Adrenal gland (tissue), 12 donors: ENCODE results near the gene COL19A1. TPM values are rescaled to one million over a fixed set of nuclear protein-coding genes. Genes with fewer than 3 reads are reported as not detected.
A peak's percentile ranks its signal among the peaks of the same experiment; 100 is the strongest.

Experiments used
- DNase-seq, 7 donors: peaks; one replicate each; pipeline ENCODE4 v3.0.0-alpha.2; 2019 to 2020
- H3K27ac ChIP-seq, 5 donors: fragments of 200-600 bp; sonication (generic) in 4 of 5; 1 replicate in 3 of 5; 2 replicates in 2 of 5; pipeline versions ENCODE4 v1.5.1 to v1.8.0; 2016 to 2020; ENCODE audit warnings: mild to moderate bottlenecking in 1 of 5
- H3K27me3 ChIP-seq: fragments of 200-600 bp; 2 replicates; pipeline ENCODE4 v1.8.0; 2021
- H3K36me3 ChIP-seq, 2 donors: fragments of 200-600 bp; replicated peaks in 1 of 2; 1 replicate in 1 of 2; 2 replicates in 1 of 2; pipeline versions ENCODE4 v1.5.1 to v1.8.0; 2018 to 2022
- H3K4me1 ChIP-seq, 2 donors: fragments of 200-600 bp; replicated peaks in 1 of 2; 1 replicate in 1 of 2; 2 replicates in 1 of 2; pipeline versions ENCODE4 v1.5.1 to v1.8.0; 2018 to 2021
- H3K4me3 ChIP-seq, 4 donors: fragments of 200-600 bp; sonication (generic) in 3 of 4; one replicate each; pipeline ENCODE4 v1.5.1; 2016 to 2018
- H3K9me3 ChIP-seq, 3 donors: fragments of 200-600 bp; sonication (generic) in 1 of 3; replicated peaks in 1 of 3; 1 replicate in 2 of 3; 2 replicates in 1 of 3; pipeline versions ENCODE4 v1.5.1 to v1.8.0; 2016 to 2021
- CTCF ChIP-seq, 6 experiments: fragments of 450-650 bp in 4 of 6; fragments of 200-600 bp in 2 of 6; sonication (generic) in 1 of 6; IDR thresholded peaks; 1 replicate in 5 of 6; 2 replicates in 1 of 6; pipeline versions ENCODE4 v1.5.1 to v1.8.0; 2016 to 2021; ENCODE audit warnings: antibody characterized with exemption in 6 of 6, mild to moderate bottlenecking in 2 of 6, moderate library complexity in 1 of 6
- POLR2A ChIP-seq, 2 donors: fragments of 450-650 bp; IDR thresholded peaks; one replicate each; pipeline ENCODE4 v1.6.1; 2017; ENCODE audit warnings: antibody characterized with exemption in 2 of 2, mild to moderate bottlenecking in 2 of 2, moderate library complexity in 1 of 2
- WGBS, 4 donors: extraction: QIAGEN DNeasy Blood & Tissue Kit in 2 of 4; methylation state at CpG; one replicate each; pipeline versions ENCODE4 v1.1.5 to v1.1.7; 2013 to 2017; 5-methylcytosine and 5-hydroxymethylcytosine counted together
- intact Hi-C, 2 donors: fragments of 100-400 bp; cut with DNase I; formaldehyde crosslinking; loops; one replicate each; pipeline versions ENCODE4 v1.14.1 to v1.15.0; 2022 to 2023
- polyA plus RNA-seq, 3 donors: library from polyadenylated mRNA; stranded (reverse); fragments of 200-250 nt in 2 of 3; fragments of 350-450 nt in 1 of 3; fragmentation: Illumina TruSeq in 1 of 3; extraction: RNeasy Lipid Tissue Mini Kit (QIAGEN cat#74804) in 1 of 3; gene quantifications; one replicate each; pipeline ENCODE4 v1.2.3, GENCODE V29; 2013 to 2014
- total RNA-seq, 9 donors: library from RNA; depleted of rRNA in 4 of 9; stranded (reverse); fragments of >200 nt in 4 of 9; fragments of 120-200 nt in 1 of 9; fragmentation: NEBNext Ultra II Directional in 1 of 9; extraction: Animal tissue kit (Norgen Biotek cat#: 25700) in 1 of 9; gene quantifications; one replicate each; pipeline versions ENCODE4 v1.1.0 to v1.2.4, GENCODE V29; 2013 to 2023
- donor health status: healthy with polysubstance abuse.
- donor health status: Bipolar disorder and iron deficiency.
- donor health status: DM: yes; HTN: yes; CAD: no.
- donor health status: DM: no; HTN: no; CAD: no.
- donor health status: DM: no; HTN: no; CAD: no.
- donor health status: DM: yes; HTN: yes; CAD: no.

COL19A1 gene
- total and polyA plus RNA-seq, 12 donors: under 0.01 to 0.32 (median 0.11) TPM; not detected in 5

DNA sequence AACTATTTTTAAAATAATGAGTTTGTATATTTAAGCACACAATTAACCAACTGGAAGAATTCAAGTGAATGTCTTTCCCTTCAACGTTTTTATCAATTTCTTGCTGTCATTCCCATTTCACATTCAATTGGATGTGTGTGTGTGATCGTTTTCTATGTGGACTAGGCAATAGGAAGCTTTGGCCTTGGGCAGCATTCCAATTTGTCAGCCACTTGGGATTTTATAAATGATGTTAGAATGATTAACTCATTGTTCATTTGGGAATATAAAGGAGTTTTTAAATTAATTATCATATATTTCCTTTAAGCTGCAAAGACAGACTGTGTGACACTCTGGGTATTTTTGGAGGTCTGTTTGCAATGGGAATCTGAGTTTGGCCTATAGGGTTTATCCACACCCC lies 274.1 kb downstream of the COL19A1 start:
- DNase-seq: peak in 2 of 7 donors; percentile 10 to 17
- Histone ChIP-seq H3K4me1 (no peaks in the 10 kb centered on the region), H3K27ac (no peak overlapping the region), H3K36me3 (no peaks in the 10 kb centered on the region), H3K4me3 (no peak overlapping the region), H3K27me3 (no peaks in the 10 kb centered on the region), H3K9me3 (no peaks in the 10 kb centered on the region)
- intact Hi-C loops: no loop called here
- TF ChIP-seq POLR2A (IDR thresholded peaks at IDR 0.05) (no peak), CTCF (IDR thresholded peaks at IDR 0.05) (no peak)
- 24 to 28% (median 25%) methylated on average over 2 of the region's 2 CpGs for WGBS, 4 donors

- Histone ChIP-seq H3K9me3 (no peaks in the 10 kb centered on the region), H3K4me3 (no peak overlapping the region), H3K4me1 (no peaks in the 10 kb centered on the region), H3K27me3 (no peaks in the 10 kb centered on the region), H3K27ac (no peak overlapping the region), H3K36me3 (no peaks in the 10 kb centered on the region)
- DNase-seq: no peak
- no peak for TF ChIP-seq POLR2A (IDR thresholded peaks at IDR 0.05)
- TF ChIP-seq CTCF (IDR thresholded peaks at IDR 0.05): no peak
- WGBS, 4 donors: 67 to 72% (median 71%) methylated on average over 4 of the region's 4 CpGs
- intact Hi-C loops: no loop called here
Measured at GRCh38 chr6:70142034-70142433, 275.7 kb downstream of the COL19A1 start.

GRCh38 chr6:70145178-70145577 lies 278.8 kb downstream of the COL19A1 start:
- WGBS, 4 donors: 45 to 58% (median 52%) methylated on average over 2 of the region's 2 CpGs
- no peaks in the 10 kb centered on the region for H3K36me3 ChIP-seq
- intact Hi-C loops: no loop called here

DNA sequence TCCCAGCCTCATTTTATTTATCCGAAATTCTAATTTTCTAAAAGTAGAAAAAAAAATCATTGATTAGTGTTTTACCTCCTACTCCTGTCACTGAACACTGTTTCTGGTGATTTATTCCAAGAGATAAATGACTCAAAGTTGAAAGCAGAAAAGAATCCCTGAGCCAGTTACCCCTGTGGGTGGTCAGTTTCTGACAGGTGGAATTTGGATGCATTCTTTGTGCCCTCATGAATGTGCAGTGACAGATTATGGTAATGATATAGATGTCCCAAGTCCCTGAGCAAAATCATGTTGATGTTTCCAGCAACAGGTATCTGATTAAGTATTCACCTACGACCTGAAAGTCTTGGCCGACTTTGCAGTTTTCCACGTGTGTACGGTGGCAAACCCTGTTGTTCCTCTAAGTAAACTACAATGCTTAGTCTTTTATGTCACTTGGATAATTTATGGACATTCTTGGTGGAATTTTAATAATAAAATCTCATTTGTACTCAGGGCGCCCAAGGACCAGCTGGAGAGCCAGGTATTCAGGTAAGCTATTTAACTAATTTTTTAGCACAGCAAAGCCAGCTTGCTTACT lies 282.9 kb downstream of the COL19A1 start:
- Histone ChIP-seq H3K4me3 (no peak overlapping the region), H3K9me3 (no peaks in the 10 kb centered on the region), H3K36me3 (no peaks in the 10 kb centered on the region), H3K4me1 (no peaks in the 10 kb centered on the region), H3K27me3 (no peaks in the 10 kb centered on the region), H3K27ac (no peak overlapping the region)
- no peak for DNase-seq
- no peak for TF ChIP-seq POLR2A (IDR thresholded peaks at IDR 0.05)
- intact Hi-C loops: no loop called here
- 83 to 88% (median 87%) methylated on average over 6 of the region's 6 CpGs for WGBS, 4 donors

More at GRCh38 chr6:70145178-70145577, 278.8 kb downstream of the COL19A1 start:
- Histone ChIP-seq H3K9me3 (no peaks in the 10 kb centered on the region), H3K27ac (no peak overlapping the region), H3K4me3 (no peak overlapping the region), H3K4me1 (no peaks in the 10 kb centered on the region), H3K27me3 (no peaks in the 10 kb centered on the region)
- TF ChIP-seq CTCF (IDR thresholded peaks at IDR 0.05): no peak
- TF ChIP-seq POLR2A (IDR thresholded peaks at IDR 0.05): no peak
- no peak for DNase-seq

- intact Hi-C loops: no loop called here
- TF ChIP-seq CTCF (IDR thresholded peaks at IDR 0.05): no peak
- TF ChIP-seq POLR2A (IDR thresholded peaks at IDR 0.05): no peak
- no peaks in the 10 kb centered on the region for H3K4me1 ChIP-seq
- WGBS, 4 donors: 47 to 73% (median 70%) methylated on average over 4 of the region's 4 CpGs
- no peak for DNase-seq
- no peak overlapping the region for H3K27ac ChIP-seq
- H3K36me3 ChIP-seq: no peaks in the 10 kb centered on the region
- no peaks in the 10 kb centered on the region for H3K9me3 ChIP-seq
- H3K4me3 ChIP-seq: no peak overlapping the region
- H3K27me3 ChIP-seq: no peaks in the 10 kb centered on the region
Measured at GRCh38 chr6:70150521-70150920, 284.2 kb downstream of the COL19A1 start.
